ENCODE measurements around the gene MAGEB17.
"Not testable (repeated sequence)": the region's sequence is repeated elsewhere in the genome, so short reads cannot be mapped to it uniquely, and the experiment has no call there.

Gene MAGEB17

DNA sequence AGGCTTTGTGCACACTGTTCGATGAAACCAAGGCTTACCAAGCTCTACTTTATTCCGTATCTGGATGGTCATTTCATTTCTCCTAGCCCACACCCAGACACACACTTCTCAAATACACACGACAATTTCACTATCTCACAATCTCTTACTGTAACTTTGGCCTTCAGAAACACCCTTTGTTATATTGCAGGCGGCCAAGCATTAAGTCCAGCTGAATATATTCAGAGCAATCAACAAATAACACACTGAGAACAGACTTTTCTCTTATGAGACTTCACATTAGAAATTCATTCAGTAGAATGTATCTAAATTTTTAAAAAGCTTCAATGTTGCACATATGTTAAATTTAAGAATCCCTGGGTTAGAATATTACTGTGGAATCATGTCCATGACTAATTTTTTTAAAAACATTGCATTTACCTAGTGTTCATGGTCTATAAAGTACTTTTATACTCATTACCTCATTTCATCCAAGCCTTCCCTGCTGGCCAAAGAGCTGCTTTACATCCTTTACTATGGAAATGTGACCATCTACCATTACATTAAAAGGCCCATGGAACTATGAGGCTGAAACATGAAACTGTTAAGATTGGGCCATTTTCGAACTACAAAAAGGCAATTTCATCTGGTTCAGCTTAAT is 10.5 kb upstream of the MAGEB17 start:
- no peak for DNase-seq

DNA sequence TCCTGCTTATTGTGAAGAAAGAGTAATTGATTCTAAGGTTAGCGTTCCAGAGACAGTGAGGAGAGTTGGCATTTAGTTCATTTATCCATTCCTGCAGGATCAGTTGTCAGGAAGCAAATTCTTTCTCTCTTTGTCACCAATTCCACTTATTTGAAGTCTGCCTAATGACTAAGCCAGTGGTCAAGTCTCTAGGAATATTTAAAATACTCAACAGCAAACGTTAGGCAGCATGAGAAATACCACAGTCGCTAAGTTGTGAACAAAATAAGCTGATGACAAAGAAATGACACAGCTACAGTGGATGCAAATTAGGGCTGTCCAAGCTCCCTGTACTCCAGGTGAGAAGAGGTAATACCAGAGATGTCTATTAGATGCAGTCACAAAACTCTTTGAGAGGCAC is 6.6 kb upstream of the MAGEB17 start:
- no peak for DNase-seq

DNA sequence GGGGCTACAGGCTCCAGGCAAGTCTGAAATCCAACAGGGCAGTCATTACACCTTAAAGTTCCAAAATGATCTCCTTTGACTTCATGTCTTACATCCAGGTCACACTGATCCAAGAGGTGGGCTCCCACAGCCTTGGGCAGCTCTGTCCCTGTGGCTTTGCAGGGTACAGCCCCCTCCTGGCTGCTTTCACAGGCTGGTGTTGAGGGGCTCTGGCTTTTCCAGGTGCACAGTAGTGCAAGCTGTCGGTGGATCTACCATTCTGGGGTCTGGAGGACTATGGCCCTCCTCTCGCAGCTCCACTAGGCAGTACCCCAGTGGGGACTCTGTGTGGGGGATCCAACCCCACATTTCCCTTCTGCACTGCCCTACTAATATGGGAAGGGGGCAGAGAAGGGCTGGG is 6.1 kb upstream of the MAGEB17 start:
- DNase-seq: not testable (repeated sequence)

DNA sequence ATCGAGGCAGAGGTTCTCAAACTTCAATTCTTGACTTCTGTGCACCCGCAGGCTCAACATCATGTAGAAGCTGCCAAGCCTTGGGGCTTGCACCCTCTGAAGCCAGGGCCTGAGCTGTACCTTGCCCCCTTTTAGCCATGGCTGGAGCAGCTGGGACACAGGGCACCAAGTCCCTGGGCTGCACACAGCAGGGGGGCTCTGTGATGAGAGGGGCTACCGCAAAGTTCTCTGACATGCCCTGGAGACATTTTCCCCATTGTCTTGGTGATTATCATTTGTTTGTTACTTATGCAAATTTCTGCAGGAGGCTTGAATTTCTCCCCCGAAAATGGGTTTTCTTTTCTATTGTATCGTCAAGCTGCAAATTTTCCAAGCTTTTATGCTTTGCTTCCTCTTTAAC is 4.9 kb upstream of the MAGEB17 start:
- no peak for DNase-seq

DNA sequence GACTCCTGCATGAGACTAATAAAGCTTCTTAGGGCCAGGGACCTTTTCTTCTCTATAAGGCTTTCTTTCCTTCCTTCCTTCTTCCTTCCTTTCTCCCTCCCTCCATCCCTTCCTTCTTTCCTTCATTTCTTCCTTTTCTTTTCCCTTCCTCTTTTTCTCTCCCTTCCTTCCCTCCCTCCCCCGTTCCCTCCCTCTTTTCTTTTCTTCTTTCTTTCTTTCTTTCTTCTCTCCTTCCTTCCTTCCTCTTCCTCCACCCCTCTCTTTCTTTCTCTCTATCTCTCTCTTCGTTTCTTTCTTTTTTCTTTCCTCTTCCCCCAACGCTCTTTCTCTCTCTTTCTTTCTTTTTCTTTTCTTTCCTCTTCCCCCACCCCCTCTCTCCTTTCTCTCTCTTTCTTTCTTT is 2.5 kb upstream of the MAGEB17 start:
- DNase-seq: no peak

DNA sequence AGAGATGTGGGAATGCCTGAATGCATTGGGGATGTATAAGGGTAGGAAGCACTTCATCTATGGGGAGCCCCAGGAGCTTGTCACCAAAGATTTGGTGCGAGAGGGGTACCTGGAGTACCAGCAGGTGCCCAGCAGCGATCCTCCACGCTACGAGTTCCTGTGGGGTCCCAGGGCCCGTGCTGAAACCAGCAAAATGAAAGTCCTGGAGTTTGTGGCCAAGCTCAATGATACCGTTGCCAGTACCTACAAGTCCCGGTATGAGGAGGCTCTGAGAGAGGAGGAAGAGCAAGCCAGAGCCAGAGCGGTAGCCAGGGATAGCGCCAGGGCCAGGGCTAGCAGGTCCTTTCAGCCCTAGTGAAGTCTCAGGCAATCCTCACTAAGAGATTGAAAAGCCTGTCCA is 3.8 kb downstream of the MAGEB17 start:
- no peak for DNase-seq

DNA sequence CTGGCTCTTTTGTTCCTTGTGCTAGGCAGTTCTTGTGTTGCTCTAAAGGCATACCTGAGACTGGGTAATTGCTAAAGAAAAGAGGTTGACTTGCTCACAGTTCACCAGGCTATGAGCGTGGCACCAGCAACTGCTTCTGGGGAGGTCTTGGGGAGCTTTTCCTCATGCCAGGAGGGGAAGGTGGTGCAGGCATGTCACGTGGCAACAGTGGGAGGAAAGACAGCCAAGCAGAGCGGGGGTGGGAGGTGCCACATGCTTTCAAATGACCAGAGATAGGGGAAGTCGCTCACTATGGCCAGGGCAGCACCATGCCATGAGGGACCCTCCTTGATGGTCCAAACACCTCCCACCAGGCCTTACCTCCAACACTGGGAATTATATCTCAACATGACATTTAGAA is 4.7 kb downstream of the MAGEB17 start:
- DNase-seq: no peak

DNA sequence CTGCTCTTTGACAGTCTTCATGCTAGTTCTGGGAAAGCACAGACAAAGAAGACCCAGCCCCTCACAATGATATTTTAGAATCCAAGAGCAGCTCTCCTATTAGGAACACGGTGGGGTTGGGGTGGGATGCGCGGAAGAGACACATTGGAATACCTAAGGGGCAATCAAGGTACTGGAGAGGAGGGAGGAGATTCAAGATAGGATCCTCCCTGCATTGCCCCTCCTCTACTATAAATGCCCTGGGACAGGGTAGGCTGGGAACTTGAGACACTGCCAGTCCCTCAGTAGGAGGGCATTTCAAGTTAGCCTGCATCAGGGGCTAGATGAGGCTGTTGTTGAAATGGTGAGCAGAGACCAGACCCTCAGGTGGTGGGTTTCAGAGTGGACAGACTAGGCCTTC is 5.1 kb downstream of the MAGEB17 start:
- no peak for DNase-seq

DNA sequence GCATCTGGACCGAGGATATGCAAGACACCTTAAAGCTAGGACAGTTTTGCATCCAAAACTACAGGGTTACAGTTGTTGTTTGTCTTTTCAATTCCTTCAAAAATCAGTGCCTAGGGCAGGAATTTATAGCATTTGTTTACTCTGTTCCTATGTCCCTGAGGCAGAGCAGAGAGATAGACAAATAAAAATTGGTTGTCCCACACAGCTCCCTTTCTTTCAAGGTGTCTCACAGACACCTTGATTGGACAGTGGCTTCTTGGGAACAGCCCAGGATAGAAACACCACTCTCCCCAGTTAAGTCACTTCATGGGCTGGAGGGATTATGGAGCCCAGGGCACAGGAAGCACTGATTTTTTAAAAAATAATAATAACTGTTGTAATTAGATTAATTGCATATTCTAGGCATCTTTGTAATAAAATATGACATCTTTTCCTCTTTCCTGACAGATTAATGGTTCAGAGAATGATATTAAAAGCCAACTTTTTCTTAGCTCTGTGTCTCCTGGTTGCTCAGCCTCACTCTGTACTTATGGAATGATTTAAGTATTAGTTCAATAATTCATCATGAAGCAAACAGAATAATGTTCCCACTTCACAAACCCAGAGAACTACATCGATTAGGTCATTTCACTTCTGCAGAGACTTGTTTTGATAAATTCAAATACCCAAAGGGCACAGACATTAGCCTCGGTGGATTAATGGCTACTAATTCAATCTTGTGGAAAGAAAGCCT is 8.2 kb downstream of the MAGEB17 start:
- DNase-seq: no peak

DNA sequence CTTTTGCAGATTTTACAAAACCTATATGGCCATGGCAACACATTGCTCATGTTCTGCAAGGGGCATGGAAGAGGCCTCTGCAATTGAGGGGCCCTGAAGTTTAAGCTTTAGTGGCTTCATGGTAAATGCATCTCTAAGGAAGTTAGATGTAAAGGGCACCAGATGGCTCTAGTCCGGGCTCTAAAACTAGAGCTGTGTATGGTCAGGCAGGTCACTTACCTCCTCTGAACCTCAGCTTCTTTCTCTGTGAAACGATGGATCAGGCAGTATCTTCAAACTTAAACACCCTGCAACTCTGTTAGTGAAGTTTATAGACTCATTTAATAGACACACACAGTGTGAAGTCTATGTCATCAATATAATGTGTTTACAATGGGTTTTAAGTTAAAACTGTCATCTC is 10.0 kb downstream of the MAGEB17 start:
- DNase-seq: no peak

DNA sequence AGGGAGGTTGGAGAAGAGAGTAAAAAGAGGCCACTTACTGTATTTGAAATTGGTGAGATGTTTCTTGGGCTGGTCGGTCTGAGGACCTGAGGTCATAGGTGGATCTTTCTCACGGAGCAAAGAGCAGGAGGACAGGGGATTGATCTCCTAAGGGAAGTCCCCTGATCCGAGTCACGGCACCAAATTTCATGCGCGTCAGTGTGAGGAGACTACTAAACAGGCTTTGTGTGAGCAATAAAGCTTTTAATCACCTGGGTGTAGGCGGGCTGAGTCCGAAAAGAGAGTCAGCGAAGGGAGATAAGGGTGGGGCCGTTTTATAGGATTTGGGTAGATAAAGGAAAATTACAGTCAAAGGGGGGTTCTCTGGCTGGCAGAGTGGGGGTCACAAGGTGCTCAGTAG is 16.6 kb downstream of the MAGEB17 start:
- not testable (repeated sequence) for DNase-seq

DNA sequence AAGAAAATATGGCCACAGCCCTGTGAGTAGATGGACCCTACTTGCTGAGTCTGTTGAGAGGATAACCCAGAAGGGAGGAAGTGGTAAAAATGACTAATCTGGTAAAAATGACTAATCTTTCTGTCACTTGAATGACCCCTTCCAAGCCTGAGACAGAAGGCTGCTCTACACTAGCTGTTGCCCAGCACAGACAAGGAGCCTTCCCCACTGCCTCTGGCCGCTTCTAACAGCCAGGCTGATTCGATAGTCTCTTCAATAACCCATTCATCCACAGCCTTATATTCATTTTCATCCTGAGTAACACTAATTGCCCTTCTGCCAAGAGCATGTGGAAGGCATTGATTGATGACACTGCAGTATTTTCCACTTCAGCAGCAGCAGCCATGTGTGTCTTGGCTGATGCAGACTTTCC is 18.4 kb downstream of the MAGEB17 start:
- DNase-seq: no peak

DNA sequence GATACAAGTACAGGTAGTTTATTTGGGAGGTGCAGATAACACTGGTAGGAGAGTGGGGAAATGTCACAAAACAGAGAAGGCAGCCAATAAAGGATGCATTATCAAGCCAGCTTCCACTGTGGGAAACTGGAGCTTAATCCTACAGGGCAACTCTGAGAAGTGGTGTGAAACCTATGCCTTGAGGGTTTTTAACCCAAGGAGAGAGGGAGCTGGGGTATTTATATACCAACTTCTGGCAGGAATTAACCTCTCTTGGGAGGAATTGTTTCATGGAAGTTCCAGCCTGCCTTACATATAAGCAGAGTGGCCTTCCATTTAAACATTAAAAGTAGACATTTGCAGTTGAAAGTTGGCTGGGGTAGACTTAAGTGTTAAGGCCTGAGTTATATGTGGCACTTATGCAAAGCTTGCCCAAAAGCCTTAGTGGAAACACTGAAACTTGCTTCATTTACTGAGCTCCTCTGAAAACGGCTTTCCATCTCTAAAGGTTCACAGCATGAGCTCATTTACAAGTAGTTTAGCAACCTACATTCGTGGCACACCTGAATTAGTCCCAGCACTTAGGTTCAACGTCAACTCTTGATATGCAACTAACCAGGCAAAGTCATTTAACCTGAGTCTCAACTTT is 19.2 kb downstream of the MAGEB17 start:
- no peak for DNase-seq

DNA sequence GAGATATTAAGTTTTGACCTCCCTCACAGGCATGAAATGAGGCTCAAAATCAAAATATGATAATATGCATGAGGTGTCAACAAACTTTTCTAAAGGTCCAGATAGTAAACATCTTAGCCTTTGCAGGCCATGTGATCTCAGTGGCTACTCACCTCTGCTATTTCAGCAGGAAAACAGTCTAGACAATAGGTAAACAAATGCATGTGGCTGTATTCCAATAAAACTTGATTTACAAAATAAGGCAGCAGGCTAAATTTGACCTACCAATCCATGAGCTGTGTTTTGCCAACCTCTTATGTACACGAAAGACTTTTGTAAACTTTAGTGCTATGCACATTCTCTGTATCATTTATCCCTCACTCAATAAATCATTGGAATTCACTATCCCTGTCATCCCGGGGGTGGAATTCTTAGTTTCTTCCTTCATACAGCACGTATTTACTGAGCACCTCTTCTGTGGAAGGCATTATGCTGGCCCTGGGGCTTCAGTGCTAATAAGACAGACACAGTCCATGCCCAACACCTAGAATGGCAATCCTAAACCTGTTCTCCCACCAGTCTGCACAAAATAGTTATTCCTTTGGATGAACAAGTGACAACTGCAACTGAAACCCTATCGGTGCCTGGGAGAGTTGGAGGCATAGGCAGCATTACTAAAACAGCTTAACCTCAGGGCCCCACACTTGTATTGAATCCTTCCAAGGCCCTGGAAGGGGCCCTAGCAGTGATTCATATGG is 19.9 kb downstream of the MAGEB17 start:
- DNase-seq: no peak

DNA sequence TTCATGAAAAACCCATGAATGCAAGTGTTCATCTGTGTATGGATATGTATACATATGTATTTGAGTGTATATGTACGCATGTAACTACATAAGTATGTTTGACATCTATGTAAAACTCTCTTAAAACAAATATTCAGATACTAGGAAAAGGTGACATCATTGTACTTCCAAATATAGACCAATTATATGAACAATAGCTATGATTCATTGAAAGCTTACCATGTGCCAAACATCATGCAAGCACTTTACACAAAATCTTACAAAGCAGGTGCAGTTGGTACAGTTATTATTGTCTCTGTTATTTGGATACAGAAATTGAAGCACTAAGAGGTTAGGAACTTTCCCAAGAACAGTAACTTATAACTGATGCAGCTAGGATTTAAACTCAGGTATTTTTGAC is 21.4 kb downstream of the MAGEB17 start:
- DNase-seq: no peak

DNA sequence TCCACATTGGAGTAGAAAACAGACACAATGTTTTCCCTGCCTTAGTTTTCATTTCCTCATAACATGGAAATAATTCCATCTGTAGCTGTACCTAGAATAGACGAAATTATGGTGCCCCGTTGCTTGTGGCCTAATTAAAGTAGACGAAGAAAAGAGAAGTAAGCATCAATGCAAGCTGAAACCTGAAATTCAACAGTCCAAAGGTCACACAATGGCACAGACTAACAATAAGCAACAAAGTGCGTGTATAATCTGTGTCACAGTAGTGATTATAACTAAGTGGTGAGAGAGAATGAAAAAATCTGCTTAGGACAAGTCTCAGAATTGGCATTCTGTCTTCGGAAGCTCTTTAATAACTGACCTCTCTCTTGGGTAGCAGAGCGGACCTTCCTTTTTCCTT is 24.3 kb downstream of the MAGEB17 start:
- DNase-seq: no peak

DNA sequence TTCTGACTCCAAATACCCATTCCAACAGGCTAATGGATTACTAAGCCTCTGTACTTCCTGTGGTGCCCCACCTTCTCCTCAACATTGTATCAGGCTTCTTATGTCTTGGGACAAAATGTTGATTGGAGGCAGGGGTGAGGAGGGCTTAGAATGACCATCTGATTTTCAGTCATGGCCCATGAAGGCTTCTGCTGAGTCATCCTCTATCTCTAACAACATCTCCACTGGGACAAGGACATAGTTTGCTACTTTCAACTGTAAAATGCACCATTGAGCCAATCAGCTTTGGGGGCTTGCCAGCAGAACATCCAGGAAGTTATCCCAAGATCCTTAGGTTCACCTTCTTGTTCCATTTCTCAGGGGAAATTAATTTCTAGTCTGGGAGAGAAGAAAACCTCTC is 29.5 kb downstream of the MAGEB17 start:
- no peak for DNase-seq

DNA sequence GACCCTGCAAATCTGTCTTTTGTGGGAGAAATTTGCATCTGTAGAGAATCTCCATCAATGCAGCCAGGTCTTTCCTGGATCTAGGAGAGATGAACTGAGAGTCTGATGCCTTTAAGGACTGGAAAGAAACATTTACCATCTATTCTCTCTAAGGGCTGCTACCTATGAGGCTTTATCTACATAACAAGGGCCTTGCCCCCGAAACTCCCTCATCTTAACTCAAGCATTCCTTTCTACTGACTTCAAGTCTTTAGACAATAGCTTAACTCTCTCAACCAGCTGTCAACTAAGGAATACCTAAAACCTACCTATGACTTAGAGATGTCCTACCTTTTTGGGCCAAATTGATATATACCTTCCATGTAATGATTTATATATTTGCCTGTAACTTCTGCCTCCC is 32.1 kb downstream of the MAGEB17 start:
- DNase-seq: no peak

DNA sequence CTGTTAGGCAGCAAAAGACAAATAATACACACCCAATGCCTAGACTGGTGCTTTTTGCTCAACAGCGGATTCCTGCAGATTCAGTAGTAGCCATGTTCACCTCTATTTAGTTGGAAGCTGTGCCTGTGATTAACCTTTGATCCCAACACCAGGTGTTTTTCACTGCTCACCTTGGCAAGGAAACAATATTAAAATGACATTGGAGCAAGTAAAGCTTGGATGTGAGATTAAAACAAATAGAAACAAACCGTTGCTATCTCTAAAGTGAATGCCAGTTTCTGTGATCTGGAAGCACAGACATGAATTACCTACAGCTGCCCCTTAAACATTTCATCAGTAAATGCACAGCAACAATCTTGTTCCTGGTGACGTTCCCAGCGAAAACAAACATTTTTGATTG is 35.7 kb downstream of the MAGEB17 start:
- DNase-seq: no peak

DNA sequence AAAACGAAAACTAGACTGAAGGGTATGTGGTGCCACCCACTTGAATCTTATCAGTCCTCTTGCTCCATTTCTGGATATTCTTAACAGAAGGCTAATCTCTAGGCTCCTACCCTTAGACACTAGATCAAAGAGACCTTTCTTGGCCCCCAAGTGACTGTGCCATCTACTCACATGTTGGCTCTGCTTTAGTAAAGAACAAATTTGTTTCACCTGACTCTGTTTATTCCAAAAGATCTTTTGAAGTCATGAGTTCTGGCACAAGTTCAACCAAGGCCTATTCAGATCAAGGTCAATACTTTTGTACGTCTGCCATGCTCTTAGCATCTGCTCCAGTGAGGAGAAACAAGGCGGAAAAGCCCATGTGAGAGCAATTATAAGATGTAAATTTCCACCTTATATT is 37.3 kb downstream of the MAGEB17 start:
- DNase-seq: no peak

DNA sequence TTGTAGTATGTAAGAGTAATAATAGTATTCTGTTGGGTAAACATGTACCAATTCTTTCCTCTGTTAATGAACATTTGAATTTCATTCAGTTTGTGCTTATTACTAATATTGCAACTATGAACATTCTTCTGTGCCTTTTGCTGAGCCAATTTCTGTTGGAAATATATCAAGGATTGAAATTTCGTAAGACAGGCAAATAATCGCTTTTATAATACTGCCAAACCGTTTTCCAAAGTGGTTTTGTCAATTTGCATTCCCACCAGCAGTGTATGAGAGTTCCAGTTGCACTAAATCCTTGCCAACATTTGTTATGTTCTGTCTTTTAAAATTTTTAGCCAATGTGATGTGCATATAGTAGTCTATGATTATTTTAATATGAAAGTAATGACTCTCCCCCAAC is 38.6 kb downstream of the MAGEB17 start:
- no peak for DNase-seq

DNA sequence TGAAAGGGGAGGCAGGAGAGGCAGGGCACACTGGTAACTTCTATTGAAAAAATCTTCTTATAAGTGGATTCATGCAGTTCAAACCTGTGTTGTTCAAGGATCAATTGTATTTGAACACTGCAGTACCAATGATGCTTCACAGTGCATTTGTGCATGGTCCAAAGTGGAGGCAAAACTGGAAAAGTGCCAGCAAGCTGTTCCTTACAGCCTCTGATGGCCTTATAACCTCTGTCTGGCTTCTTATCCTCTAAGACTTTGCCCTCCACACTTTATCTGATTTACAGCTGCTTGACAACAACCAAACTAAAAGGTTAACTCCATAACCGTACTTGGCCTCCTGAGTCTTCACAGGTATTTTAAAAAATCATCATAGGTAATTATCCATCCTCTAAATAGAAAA is 40.4 kb downstream of the MAGEB17 start:
- no peak for DNase-seq

DNA sequence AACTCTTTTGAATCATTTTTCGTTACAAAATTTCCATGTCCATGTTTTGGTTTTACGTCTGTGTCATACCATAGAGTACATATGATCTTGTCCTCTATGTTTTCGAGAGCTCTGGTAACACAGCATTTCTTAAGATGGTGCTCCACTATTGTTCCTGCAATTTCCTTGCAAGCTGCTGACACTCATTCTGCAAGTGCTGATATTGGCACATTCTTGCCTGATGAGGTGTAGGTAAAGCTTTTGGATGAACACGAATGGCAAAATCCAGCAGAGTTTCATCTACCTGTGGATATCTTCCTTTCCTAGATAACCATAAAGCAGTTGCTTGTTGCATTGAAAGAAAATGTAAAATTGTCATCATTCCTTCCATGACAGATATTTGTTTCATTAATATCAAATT is 41.3 kb downstream of the MAGEB17 start:
- no peak for DNase-seq

DNA sequence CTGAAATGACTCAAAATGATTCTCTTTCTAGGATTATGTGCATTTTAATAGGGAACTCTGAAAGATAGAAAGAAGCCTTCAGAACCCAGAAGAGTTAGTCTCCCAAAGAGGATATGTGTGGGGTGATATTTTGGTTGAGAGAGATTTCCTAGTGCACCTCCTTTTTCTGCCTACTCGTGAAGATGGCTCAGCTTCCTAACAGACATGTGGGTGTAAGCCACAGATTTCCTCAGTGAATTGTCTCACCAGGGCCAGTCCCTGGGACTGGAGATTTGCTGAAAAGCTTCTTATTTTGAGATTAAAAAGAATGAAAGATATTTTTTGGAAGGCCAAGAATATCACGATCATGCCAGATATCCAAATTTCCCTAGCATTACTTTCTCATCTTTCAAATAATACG is 42.8 kb downstream of the MAGEB17 start:
- DNase-seq: no peak

Measured in activated effector memory CD4-positive, alpha-beta T cell treated with Interleukin-2 at 50 U/mL for 16 hours (primary cell).